ENCODE results near the gene STX8.
"Not testable (repeated sequence)": the region's sequence is repeated elsewhere in the genome, so short reads cannot be mapped to it uniquely, and the experiment has no call there.

STX8 gene

GRCh38 chr17:9339958-9340357 is 235.7 kb downstream of the STX8 start:
- DNase-seq (ENCODE audit: low spot score): no peak

GRCh38 chr17:9339482-9339881 is 236.1 kb downstream of the STX8 start:
- DNase-seq (ENCODE audit: low spot score): not testable (repeated sequence)

- no peak for DNase-seq (ENCODE audit: low spot score)
Measured at GRCh38 chr17:9336817-9337216, 238.8 kb downstream of the STX8 start.

GRCh38 chr17:9334536-9335446 is 240.8 kb downstream of the STX8 start:
- peak; percentile 63 for DNase-seq (ENCODE audit: low spot score)

- DNase-seq (ENCODE audit: low spot score): no peak
Measured at GRCh38 chr17:9332132-9332494, 243.5 kb downstream of the STX8 start.

GRCh38 chr17:9331279-9332131 is 244.1 kb downstream of the STX8 start:
- no peak for DNase-seq (ENCODE audit: low spot score)

- no peak for DNase-seq (ENCODE audit: low spot score)
Measured at GRCh38 chr17:9330611-9331271, 244.9 kb downstream of the STX8 start.

GRCh38 chr17:9330141-9330540 is 245.5 kb downstream of the STX8 start:
- no peak for DNase-seq (ENCODE audit: low spot score)

- DNase-seq (ENCODE audit: low spot score): no peak
Measured at GRCh38 chr17:9329251-9329921, 246.2 kb downstream of the STX8 start.

GRCh38 chr17:9324864-9325263 is 250.8 kb downstream of the STX8 start:
- no peak for DNase-seq (ENCODE audit: low spot score)

GRCh38 chr17:9322326-9322725 is 253.3 kb downstream of the STX8 start:
- no peak for DNase-seq (ENCODE audit: low spot score)

- DNase-seq (ENCODE audit: low spot score): no peak
Measured at GRCh38 chr17:9321890-9322289, 253.7 kb downstream of the STX8 start.

GRCh38 chr17:9315360-9315759 is 260.3 kb downstream of the STX8 start:
- DNase-seq (ENCODE audit: low spot score): no peak

GRCh38 chr17:9313346-9313745 is 262.3 kb downstream of the STX8 start:
- no peak for DNase-seq (ENCODE audit: low spot score)

- no peak for DNase-seq (ENCODE audit: low spot score)
Measured at GRCh38 chr17:9309216-9309615, 266.4 kb downstream of the STX8 start.

- DNase-seq (ENCODE audit: low spot score): no peak
Measured at GRCh38 chr17:9308069-9308468, 267.6 kb downstream of the STX8 start.

GRCh38 chr17:9307313-9307998 is 268.2 kb downstream of the STX8 start:
- DNase-seq (ENCODE audit: low spot score): no peak

- peak; percentile 29 for DNase-seq (ENCODE audit: low spot score)
Measured at GRCh38 chr17:9306086-9306485, 269.5 kb downstream of the STX8 start.

GRCh38 chr17:9299695-9300094 is 275.9 kb downstream of the STX8 start:
- DNase-seq (ENCODE audit: low spot score): no peak

- no peak for DNase-seq (ENCODE audit: low spot score)
Measured at GRCh38 chr17:9298776-9299295, 276.8 kb downstream of the STX8 start.

- DNase-seq (ENCODE audit: low spot score): no peak
Measured at GRCh38 chr17:9298135-9298534, 277.5 kb downstream of the STX8 start.

All from RKO (cell line).